Right lobe of liver (tissue), 6 donors: ENCODE results near the gene SLC26A5. TPM values are rescaled to one million over a fixed set of nuclear protein-coding genes. Genes with fewer than 3 reads are reported as not detected.

Experiments used
- ATAC-seq, 4 donors: fragments of 200-7000 bp; cut with Tn5 transposase; one replicate each; pipeline ENCODE4 v1.9.1; 2020; ENCODE audit warnings: mild to moderate bottlenecking in 4 of 4, moderate library complexity in 4 of 4
- DNase-seq, 3 donors: peaks; one replicate each; pipeline ENCODE4 v3.0.0-alpha.2; 2020
- H3K27ac ChIP-seq, 3 donors: fragments of 200-600 bp; one replicate each; pipeline ENCODE4 v1.8.0; 2022
- H3K27me3 ChIP-seq, 2 donors: fragments of 200-600 bp; one replicate each; pipeline ENCODE4 v1.8.0; 2022
- H3K36me3 ChIP-seq, 4 donors: fragments of 200-600 bp; sonication (generic) in 1 of 4; one replicate each; pipeline versions ENCODE4 v1.5.1 to v1.8.0; 2017 to 2022; ENCODE audit warnings: control low read depth in 1 of 4
- H3K4me1 ChIP-seq, 4 donors: fragments of 200-600 bp; sonication (generic) in 1 of 4; one replicate each; pipeline versions ENCODE4 v1.5.1 to v1.8.0; 2017 to 2022; ENCODE audit warnings: control low read depth in 1 of 4
- H3K4me3 ChIP-seq, 3 donors: fragments of 200-600 bp; one replicate each; pipeline ENCODE4 v1.8.0; 2022
- H3K9me3 ChIP-seq, 4 donors: fragments of 200-600 bp; sonication (generic) in 1 of 4; one replicate each; pipeline versions ENCODE4 v1.5.1 to v1.8.0; 2017 to 2022; ENCODE audit warnings: control low read depth in 1 of 4
- CTCF ChIP-seq, 4 donors: fragments of 200-600 bp in 3 of 4; fragments of 450-650 bp in 1 of 4; IDR thresholded peaks; one replicate each; pipeline versions ENCODE4 v1.5.1 to v1.8.0; 2016 to 2022; ENCODE audit warnings: antibody characterized with exemption in 4 of 4, mild to moderate bottlenecking in 2 of 4
- POLR2A ChIP-seq: fragments of 450-650 bp; IDR thresholded peaks from one replicate; pipeline ENCODE4 v1.6.1; 2017; ENCODE audit warnings: antibody characterized with exemption, mild to moderate bottlenecking
- WGBS: methylation state at CpG from one replicate; pipeline ENCODE4 v1.1.6; 2018; ENCODE audit warnings: low coverage, low lambda C conversion rate; ENCODE audit not compliant: insufficient coverage; ENCODE audit errors: missing lambda C conversion rate; 5-methylcytosine and 5-hydroxymethylcytosine counted together
- intact Hi-C, 2 donors: fragments of 100-400 bp; cut with DNase I; formaldehyde crosslinking; loops; one replicate each; pipeline versions ENCODE4 v1.11.2 to v1.14.1; 2022
- total RNA-seq, 6 experiments: library from RNA; depleted of rRNA in 2 of 6; stranded (reverse); fragments of >200 nt in 2 of 6; fragmentation: NEBNext Ultra II Directional in 3 of 6; extraction: Animal tissue kit (Norgen Biotek cat#: 25700) in 3 of 6; gene quantifications; one replicate each; pipeline versions ENCODE4 v1.1.0 to v1.2.4, GENCODE V29; 2016 to 2023
- donor health status: DM: no; HTN: yes; CAD: no.
- donor health status: DM: no; HTN: no; CAD: no.
- donor health status: DM: no; HTN: no; CAD: no.
- donor health status: DM: no; HTN: yes; CAD: no.
- donor health status: DM: no; HTN: yes; CAD: no.

Gene SLC26A5
- total RNA-seq, 6 experiments from 2014 or later: 0.25 to 1.1 (median 0.62) TPM

- TF ChIP-seq POLR2A (peak; percentile 64), CTCF (IDR thresholded peaks at IDR 0.05) (no peak)
- peak within 1 kb of the TSS; percentile 56 to 84 (median 75) for H3K4me3 ChIP-seq
- WGBS: 0% methylated on average over 21 of the region's 25 CpGs
- H3K27me3 ChIP-seq: no peaks in the 10 kb centered on the region
- H3K9me3 ChIP-seq: no peaks in the 10 kb centered on the region
- peaks cover 0 to 33% (median 10%) of the 10 kb centered on the region in 4 donors for H3K4me1 ChIP-seq
- H3K27ac ChIP-seq: peak within 1 kb of the TSS; percentile 77 to 87 (median 87)
- H3K36me3 ChIP-seq: no peaks in the 10 kb centered on the region
- peak; percentile 47 to 79 (median 66) for DNase-seq
- intact Hi-C loops: no loop called here
- peak; percentile 78 to 86 (median 78) for ATAC-seq
Observed at GRCh38 chr7:103347507-103348267, 98.3 kb downstream of the SLC26A5 start, which contains the start of gene PSMC2. TSS of gene PSMC2 (plus strand) at chr7:103347643. CDS start at chr7:103347712, 69 bp downstream.

GRCh38 chr7:103346396-103346795 is 99.6 kb downstream of the SLC26A5 start:
- intact Hi-C loops: no loop called here
- Histone ChIP-seq H3K27me3 (no peaks in the 10 kb centered on the region), H3K27ac (no peak overlapping the region), H3K4me3 (no peak overlapping the region), H3K9me3 (no peaks in the 10 kb centered on the region), H3K4me1 (peaks cover 0 to 35% (median 10%) of the 10 kb centered on the region in 4 donors), H3K36me3 (peaks cover 0 to 5% (median 0%) of the 10 kb centered on the region in 4 donors)
- DNase-seq (no peak), ATAC-seq (no peak)
- TF ChIP-seq CTCF (IDR thresholded peaks at IDR 0.05) (no peak), POLR2A (no peak)
- WGBS: 97% methylated on average over 5 of the region's 5 CpGs

- intact Hi-C loops: no loop called here
- TF ChIP-seq CTCF (IDR thresholded peaks at IDR 0.05) (no peak), POLR2A (peak; percentile 76)
- Histone ChIP-seq H3K4me1 (peaks cover 0 to 27% (median 5%) of the 10 kb centered on the region in 4 donors), H3K36me3 (peaks cover 0 to 17% (median 5%) of the 10 kb centered on the region in 4 donors), H3K27ac (peak within 1 kb of the TSS; percentile 62 to 83 (median 76)), H3K4me3 (peak within 1 kb of the TSS; percentile 90 to 98 (median 96)), H3K9me3 (no peaks in the 10 kb centered on the region), H3K27me3 (no peaks in the 10 kb centered on the region)
- ATAC-seq (peak; percentile 91 to 95 (median 92)), DNase-seq (peak; percentile 87 to 90 (median 89))
- WGBS: 13% methylated on average over 20 of the region's 43 CpGs
Observed at GRCh38 chr7:103344453-103345149, 101.4 kb downstream of the SLC26A5 start, which contains the start of gene DNAJC2. TSS of gene DNAJC2 (minus strand) at chr7:103344767. CDS start at chr7:103344622, 145 bp downstream.

- H3K4me3 ChIP-seq: peak overlapping the region; percentile 90 to 98 (median 96)
- peak overlapping the region; percentile 62 to 83 (median 76) for H3K27ac ChIP-seq
- no peaks in the 10 kb centered on the region for H3K9me3 ChIP-seq
- H3K4me1 ChIP-seq: peaks cover 0 to 22% (median 2%) of the 10 kb centered on the region in 4 donors
- intact Hi-C loops: no loop called here
- peaks cover 0 to 20% (median 7%) of the 10 kb centered on the region in 4 donors for H3K36me3 ChIP-seq
- no peak for TF ChIP-seq POLR2A
- no peak for TF ChIP-seq CTCF (IDR thresholded peaks at IDR 0.05)
- DNase-seq (peak in 1 of 3 donors; percentile 56), ATAC-seq (peak in 3 of 4 donors; percentile 28 to 45 (median 42))
- WGBS: 1% methylated on average over 26 of the region's 26 CpGs
- H3K27me3 ChIP-seq: no peaks in the 10 kb centered on the region
Observed at GRCh38 chr7:103343758-103344452, 102.1 kb downstream of the SLC26A5 start.
